ENCODE data around the gene TPPP.

Gene TPPP

GRCh38 chr5:622946-623522 lies 70.1 kb downstream of the TPPP start:
- no peak for FAIRE-seq

DNA sequence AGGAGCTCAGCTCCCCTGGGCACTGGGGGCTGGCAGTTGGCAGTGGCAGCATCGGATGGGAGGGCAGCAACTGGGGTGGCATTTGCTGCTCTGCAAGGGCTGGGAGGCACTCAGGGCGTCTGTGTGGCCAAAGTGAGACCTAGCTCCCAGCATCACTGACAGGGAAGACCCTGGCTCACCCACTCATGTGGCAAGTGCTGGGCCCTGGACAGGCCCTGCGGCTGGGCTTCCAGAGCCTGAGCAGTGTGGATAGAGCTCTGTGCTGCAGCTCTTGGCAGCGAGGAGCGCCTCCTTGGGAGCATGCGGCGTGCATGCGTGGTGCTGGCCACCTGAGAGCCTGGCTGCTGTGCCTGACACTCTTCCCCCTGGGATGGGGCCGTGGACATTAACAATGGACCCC lies 70.8 kb downstream of the TPPP start:
- no peak for FAIRE-seq

DNA sequence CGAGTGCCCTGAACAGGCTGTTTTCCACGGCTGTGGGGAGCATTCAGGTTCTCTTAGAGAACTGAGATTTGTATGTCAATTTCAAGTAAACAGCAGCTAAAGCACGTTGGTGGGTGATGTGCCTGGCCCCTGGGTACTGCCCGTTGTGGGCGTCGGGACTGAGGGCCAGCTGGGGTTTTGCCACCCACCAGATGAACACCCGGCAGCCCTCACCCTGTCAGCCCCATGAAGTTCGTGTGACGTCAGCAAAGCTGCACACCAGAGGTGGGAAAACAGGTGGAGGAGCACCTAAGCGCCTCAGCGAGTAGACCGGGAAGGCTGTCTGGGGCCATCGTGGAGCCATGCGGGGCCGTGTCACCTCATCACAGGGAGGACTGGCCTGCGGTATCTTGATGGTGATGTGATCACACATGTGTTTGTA lies 71.8 kb downstream of the TPPP start:
- FAIRE-seq: no peak

DNA sequence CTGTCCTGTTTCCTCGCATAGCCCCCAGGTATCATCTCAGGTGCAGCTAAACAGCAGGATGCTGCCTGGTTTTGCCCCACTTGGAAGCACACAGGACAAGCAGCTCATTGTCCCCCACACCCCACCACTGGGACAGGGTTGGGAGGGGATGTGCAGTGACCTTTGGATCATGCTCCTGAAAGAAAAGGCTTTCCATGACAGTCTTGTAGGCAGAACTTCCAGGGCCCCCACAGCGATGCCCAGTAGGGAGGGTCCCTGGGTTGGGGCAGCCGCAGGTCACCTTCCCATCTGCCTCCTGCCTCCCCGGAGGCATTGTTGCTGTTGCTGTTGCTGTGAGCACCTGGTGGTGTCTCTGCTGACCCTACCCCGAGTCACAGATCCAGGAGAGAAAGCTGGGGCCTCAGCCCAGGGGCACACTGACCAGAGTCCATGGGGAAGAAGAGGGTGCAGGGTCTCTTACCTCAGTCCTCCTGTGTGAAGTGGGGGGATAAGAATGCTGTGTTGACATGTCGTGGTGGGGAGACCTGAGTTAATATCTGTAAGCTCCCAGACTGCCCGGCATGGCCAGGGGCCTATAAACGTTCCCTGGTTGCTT lies 72.5 kb downstream of the TPPP start:
- no peak for FAIRE-seq

GRCh38 chr5:620152-620551 lies 73.0 kb downstream of the TPPP start:
- no peak for FAIRE-seq

DNA sequence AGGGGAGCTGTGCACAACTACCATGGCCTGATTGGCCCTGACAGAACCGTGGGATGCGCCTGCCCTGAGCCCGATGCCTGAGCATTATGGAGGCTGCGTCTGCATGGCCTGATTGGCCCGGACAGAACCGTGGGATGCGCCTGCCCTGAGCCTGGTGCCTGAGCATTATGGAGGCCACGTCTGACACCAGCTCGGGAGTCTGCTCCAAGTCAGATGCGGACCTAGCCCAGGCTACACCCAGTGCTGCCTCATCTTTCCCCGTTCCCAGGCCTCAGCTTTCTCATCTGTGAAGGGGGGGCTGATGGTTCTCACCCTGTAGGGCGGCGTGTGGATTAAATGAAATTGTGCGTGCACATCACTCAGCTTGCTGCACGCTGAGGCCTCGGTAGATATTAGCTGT lies 73.7 kb downstream of the TPPP start:
- no peak for FAIRE-seq

GRCh38 chr5:618450-618849 lies 74.7 kb downstream of the TPPP start:
- FAIRE-seq: no peak

DNA sequence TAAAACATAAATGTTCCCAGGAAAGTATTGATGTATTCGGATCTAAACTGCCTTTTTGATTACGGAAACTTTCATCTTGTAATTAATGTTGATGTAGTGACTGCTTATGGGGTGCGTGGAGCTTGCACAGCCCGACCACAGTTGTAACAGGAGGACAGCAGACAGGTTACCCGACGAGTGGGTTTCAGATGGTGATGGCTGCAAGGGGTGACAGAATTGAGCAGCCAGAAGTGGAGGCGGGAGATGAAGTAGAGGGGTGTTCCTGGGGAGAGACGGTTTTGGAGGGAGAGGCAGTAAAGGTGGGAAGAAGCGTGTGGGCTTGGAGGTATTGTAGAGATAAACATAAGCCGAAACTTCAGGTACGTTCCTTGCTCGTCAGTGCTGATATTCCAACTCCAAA lies 75.3 kb downstream of the TPPP start:
- no peak for FAIRE-seq

DNA sequence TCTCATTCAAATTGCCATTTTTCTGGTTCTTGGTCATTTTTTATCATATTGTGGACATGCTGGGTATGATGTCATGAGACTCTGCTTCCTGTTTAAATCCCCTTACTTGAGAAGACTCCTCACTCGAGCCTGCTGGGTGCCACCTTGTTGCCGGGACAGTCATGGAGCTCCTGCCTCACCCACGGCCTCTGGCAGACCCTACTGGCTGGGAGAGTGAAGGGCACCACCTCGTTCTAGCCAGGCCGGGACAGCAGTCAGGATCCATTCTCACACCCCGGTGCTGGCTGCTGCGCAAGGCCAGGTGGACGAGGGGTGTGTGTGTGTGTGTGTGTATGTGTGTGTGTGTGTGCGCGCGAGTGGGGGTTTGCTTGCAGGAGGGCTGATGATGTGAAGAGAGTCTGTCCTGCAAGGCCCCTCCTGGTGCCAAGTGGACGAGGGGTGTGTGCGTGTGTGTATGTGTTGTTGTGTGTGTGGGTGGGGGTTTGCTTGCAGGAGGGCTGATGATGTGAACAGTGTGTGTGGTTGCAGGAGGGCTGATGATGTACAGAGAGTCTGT lies 76.6 kb downstream of the TPPP start:
- no peak for FAIRE-seq

DNA sequence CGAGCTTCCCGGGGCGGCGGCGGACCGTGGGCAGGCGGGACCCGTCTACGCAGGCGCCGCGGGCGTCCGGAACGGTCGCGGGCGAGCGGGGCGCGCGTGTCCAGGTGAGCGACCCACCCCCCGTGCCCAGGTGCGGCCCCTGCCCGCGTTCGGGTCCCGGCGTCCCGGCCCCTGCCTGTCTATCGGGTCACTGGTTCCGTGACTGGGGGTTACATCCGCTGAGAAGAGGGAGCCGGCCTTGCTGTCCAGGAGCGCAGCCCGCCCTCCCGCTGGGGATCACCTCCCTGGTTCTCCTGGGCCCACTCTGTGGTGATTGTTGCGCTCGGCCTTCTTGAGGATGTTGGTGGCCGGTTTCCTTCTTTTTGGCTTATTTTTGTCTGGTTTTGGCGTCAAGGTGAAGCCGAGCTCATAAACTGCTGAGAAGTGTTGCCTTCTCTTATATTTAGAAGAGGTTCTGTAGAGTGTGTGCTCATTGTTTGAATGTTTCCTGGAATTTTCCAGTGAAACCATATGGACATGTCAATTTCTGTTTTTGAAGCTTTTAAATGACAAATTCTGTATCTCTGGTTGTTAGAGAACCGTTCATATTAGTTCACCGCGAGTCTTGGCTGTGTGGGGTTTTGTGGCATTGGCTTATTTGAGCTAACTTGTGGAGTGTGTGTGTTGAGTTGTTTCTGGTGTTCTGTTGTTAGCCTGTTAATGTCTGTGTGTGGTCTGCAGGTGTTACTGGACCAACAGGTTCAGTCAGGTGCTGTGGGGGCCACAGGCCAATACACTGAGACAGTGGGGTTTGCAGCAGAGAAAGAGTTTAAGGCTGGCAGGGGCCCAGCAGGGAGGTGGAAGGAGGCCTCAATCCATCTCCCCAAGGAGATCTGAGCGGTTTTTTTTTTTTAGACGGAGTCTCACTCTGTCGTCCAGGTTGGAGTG lies 80.4 kb downstream of the TPPP start:
- FAIRE-seq: no peak

DNA sequence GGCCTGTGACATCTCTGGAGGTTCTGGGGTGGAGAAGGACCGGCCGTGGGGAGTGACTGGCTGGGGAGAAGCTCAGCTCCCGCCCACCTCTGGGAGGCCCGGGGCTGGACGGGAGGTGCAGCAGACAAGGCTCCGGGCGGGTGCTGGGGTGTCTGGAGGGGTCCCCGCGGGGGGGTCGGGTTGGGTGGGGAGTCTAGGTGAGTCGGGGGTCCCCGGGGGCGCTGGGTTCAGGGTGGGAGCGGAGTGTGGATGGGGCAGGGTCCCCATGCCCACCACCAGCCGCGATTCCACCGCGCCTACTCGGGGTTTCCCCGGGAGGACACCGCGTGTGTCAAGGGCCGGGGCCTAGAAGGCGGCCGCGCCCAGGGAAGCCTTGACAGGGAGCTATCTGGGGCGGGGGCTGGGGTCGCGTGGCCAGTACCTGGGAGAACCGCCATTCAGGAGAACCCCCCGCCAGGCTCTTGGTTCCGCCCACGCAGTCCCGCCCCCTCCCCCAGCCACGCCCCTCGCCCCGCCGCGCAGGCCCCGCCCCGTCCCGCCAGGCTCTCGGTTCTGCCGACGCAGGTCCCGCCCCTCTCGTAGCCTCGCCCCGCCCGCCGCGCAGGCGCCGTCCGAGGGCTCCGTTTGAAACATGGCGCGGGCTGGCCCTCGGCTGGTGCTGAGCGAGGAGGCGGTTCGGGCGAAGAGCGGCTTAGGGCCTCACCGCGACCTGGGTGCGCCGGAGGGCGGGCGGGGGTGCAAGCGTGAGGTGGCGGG lies 81.2 kb downstream of the TPPP start, which contains the start of gene CEP72:
Gene CEP72, plus strand, starts transcription at position 610 of the 756 bp plus-strand sequence. Its CDS starts 22 bp downstream, at position 632.
- FAIRE-seq: no peak

DNA sequence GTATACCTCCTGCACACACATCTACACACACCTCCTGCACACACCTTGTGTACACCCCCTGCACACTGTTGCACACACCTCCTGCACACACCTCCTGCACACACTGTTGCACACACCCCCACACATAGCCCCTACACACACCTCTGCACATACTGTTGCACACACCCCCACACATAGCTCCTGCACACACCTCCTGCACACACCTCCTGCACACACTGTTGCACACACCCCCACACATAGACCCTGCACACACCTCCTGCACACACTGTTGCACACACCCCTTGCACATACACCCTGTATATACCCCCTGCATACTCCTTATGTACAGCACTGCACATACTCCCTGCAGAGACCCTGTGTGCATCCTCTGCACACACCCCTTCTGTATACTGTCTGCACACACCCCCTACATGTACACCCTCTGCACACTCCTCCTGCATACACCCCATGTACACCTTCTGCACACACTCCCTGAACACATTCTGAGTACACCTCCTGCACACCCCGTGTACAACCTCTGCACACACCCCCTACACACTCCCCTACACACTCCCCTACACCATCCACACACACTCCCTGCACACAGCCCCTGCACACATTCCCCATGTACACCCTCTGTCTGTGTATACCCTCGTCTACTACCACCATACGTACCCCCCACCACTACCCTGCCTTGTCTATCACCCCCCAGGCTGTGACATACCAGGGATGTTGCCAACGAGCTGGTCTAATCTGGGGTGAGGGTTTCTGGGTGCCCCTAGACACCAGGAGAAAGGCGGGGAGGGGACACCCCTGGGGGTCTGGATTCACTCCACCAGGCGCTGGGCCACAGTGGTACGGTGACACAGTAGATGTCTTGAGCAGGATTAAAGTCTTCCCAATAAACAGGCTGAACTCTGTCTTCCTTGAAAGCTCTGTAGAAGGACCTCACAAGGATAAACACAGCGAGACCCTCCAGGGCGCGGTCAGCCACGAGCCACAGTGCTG lies 82.1 kb downstream of the TPPP start:
- FAIRE-seq: no peak

GRCh38 chr5:610011-610743 lies 83.0 kb downstream of the TPPP start:
- no peak for FAIRE-seq
